WTC11 (cell line): ENCODE results near the gene SLC1A6. TPM values are rescaled to one million over a fixed set of nuclear protein-coding genes. Genes with fewer than 3 reads are reported as not detected.

Experiments
- ATAC-seq: fragments of 200-7000 bp; cut with Tn5 transposase; 2 replicates; pipeline ENCODE4 v1.10.0; 2021; ENCODE audit warnings: mild to moderate bottlenecking, moderate library complexity
- CTCF ChIA-PET: fragments of 300-600 bp; sonication (Branson Sonifier 250); formaldehyde crosslinking; loops from one replicate; lab custom pipeline; 2021; ENCODE audit warnings: antibody characterized with exemption; lab: Charles Lee
- POLR2A ChIA-PET: fragments of 350-600 bp; sonication (Branson Sonifier 250); formaldehyde crosslinking; loops from one replicate; lab custom pipeline; 2021; ENCODE audit warnings: antibody characterized with exemption; lab: Charles Lee
- DNase-seq: peaks from one replicate; pipeline ENCODE4 v3.0.0; 2021; ENCODE audit warnings: low spot score
- H3K27ac Mint-ChIP-seq: 2 replicates; pipeline ENCODE4 v1.8.0; 2021; ENCODE audit warnings: mixed read lengths
- H3K27me3 Mint-ChIP-seq: 2 replicates; pipeline ENCODE4 v1.8.0; 2021; ENCODE audit warnings: low read depth, mild to moderate bottlenecking, moderate library complexity, mixed read lengths
- H3K36me3 Mint-ChIP-seq: 2 replicates; pipeline ENCODE4 v1.8.0; 2021; ENCODE audit warnings: mixed read lengths
- H3K4me1 Mint-ChIP-seq: 2 replicates; pipeline ENCODE4 v1.8.0; 2022; ENCODE audit warnings: mixed read lengths
- H3K4me3 Mint-ChIP-seq: 2 replicates; pipeline ENCODE4 v1.8.0; 2021; ENCODE audit warnings: mild to moderate bottlenecking, moderate library complexity, mixed read lengths
- H3K9me3 Mint-ChIP-seq: 2 replicates; pipeline ENCODE4 v1.8.0; 2021; ENCODE audit warnings: mixed read lengths
- AR ChIP-seq: fragments of 250-450 bp; sonication (Bioruptor Pico); IDR thresholded peaks from 2 replicates; pipeline ENCODE4 v1.9.0; 2021; ENCODE audit warnings: mild to moderate bottlenecking
- CDX4 ChIP-seq: fragments of 250-450 bp; sonication (Bioruptor Pico); IDR thresholded peaks from 2 replicates; pipeline ENCODE4 v1.9.0; 2021; ENCODE audit warnings: moderate library complexity, mild to moderate bottlenecking, inconsistent platforms, borderline replicate concordance
- E2F4 ChIP-seq: sonication (generic); formaldehyde crosslinking; IDR thresholded peaks from 2 replicates; pipeline ENCODE4 v1.8.1; 2022; ENCODE audit warnings: low read depth, mild to moderate bottlenecking, moderate library complexity, missing genetic modification reagents, borderline replicate concordance
- ELF4 ChIP-seq: sonication (generic); formaldehyde crosslinking; IDR thresholded peaks from 2 replicates; pipeline ENCODE4 v1.8.1; 2022; ENCODE audit warnings: low read depth, mild to moderate bottlenecking, moderate library complexity, missing genetic modification reagents
- ESRRA ChIP-seq: sonication (generic); formaldehyde crosslinking; IDR thresholded peaks from 2 replicates; pipeline ENCODE4 v1.8.1; 2022; ENCODE audit warnings: mild to moderate bottlenecking, missing genetic modification reagents, borderline replicate concordance
- GRHL2 ChIP-seq: fragments of 250-450 bp; sonication (Bioruptor Pico); IDR thresholded peaks from 2 replicates; pipeline ENCODE4 v1.8.0; 2022; ENCODE audit warnings: mild to moderate bottlenecking, moderate library complexity; ENCODE audit not compliant: insufficient replicate concordance, severe bottlenecking
- MXD4 ChIP-seq: fragments of 250-450 bp; sonication (Bioruptor Pico); IDR thresholded peaks from 2 replicates; pipeline ENCODE4 v1.8.0; 2021; ENCODE audit warnings: mild to moderate bottlenecking, moderate library complexity, borderline replicate concordance
- NFYB ChIP-seq: sonication (generic); formaldehyde crosslinking; conservative IDR thresholded peaks from 2 replicates; pipeline ENCODE4 v1.8.0; 2022; ENCODE audit warnings: low read depth, missing genetic modification reagents
- TCF7 ChIP-seq: sonication (generic); formaldehyde crosslinking; IDR thresholded peaks from 2 replicates; pipeline ENCODE4 v1.8.0; 2022; ENCODE audit warnings: mild to moderate bottlenecking, low read depth, missing genetic modification reagents, moderate library complexity
- ZNF121 ChIP-seq: sonication (generic); formaldehyde crosslinking; IDR thresholded peaks from 2 replicates; pipeline ENCODE4 v1.8.0; 2023; ENCODE audit warnings: missing genetic modification reagents
- ZNF232 ChIP-seq: sonication (generic); formaldehyde crosslinking; IDR thresholded peaks from 2 replicates; pipeline ENCODE4 v1.8.0; 2022; ENCODE audit warnings: mild to moderate bottlenecking, missing genetic modification reagents
- ZNF317 ChIP-seq: sonication (generic); formaldehyde crosslinking; IDR thresholded peaks from 2 replicates; pipeline ENCODE4 v1.8.1; 2023; ENCODE audit warnings: low read depth, mild to moderate bottlenecking, moderate library complexity, missing genetic modification reagents, borderline replicate concordance
- ZNF416 ChIP-seq: fragments of 250-450 bp; sonication (Bioruptor Pico); IDR thresholded peaks from 2 replicates; pipeline ENCODE4 v1.9.0; 2021; ENCODE audit warnings: mild to moderate bottlenecking, inconsistent platforms
- ZNF423 ChIP-seq: fragments of 250-450 bp; sonication (Bioruptor Pico); IDR thresholded peaks from 2 replicates; pipeline ENCODE4 v2.1.2; 2022; ENCODE audit warnings: mild to moderate bottlenecking, moderate library complexity
- total RNA-seq: library from RNA; stranded (reverse); gene quantifications from 3 replicates; pipeline ENCODE4 v1.2.3, GENCODE V29; 2021
- TF ChIP-seq, protein P1 (sequence below): sonication (generic); formaldehyde crosslinking; IDR thresholded peaks from 2 replicates; pipeline ENCODE4 v1.8.0; 2023; ENCODE audit warnings: missing genetic modification reagents
- TF ChIP-seq, protein P2 (sequence below): sonication (generic); formaldehyde crosslinking; IDR thresholded peaks from 2 replicates; pipeline ENCODE4 v1.8.1; 2023; ENCODE audit warnings: mild to moderate bottlenecking, missing genetic modification reagents, borderline replicate concordance

The SLC1A6 gene
- total RNA-seq, 1 experiment from 2014 or later: 12.0 TPM

- H3K27ac Mint-ChIP-seq: no peak overlapping the region
- no peaks in the 10 kb centered on the region for H3K27me3 Mint-ChIP-seq
- peaks cover 4% of the 10 kb centered on the region for H3K4me1 Mint-ChIP-seq
- H3K9me3 Mint-ChIP-seq: no peaks in the 10 kb centered on the region
- no peak overlapping the region for H3K4me3 Mint-ChIP-seq
- peaks cover 7% of the 10 kb centered on the region for H3K36me3 Mint-ChIP-seq
- no peak for TF ChIP-seq TCF7 (CRISPR knock-in tag)
- TF ChIP-seq, protein P1, sequence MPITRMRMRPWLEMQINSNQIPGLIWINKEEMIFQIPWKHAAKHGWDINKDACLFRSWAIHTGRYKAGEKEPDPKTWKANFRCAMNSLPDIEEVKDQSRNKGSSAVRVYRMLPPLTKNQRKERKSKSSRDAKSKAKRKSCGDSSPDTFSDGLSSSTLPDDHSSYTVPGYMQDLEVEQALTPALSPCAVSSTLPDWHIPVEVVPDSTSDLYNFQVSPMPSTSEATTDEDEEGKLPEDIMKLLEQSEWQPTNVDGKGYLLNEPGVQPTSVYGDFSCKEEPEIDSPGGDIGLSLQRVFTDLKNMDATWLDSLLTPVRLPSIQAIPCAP (CRISPR knock-in tag): no peak
- no peak for TF ChIP-seq NFYB (CRISPR knock-in tag)
- no peak for TF ChIP-seq ZNF416
- ATAC-seq (no peak), DNase-seq (no peak)
- POLR2A ChIA-PET: no interaction called here
- CTCF ChIA-PET: no interaction called here
Measured at GRCh38 chr19:14971474-14971873, 8.2 kb downstream of the SLC1A6 start.

- no peak overlapping the region for H3K4me3 Mint-ChIP-seq
- ATAC-seq (no peak), DNase-seq (no peak)
- H3K9me3 Mint-ChIP-seq: peaks cover under 1% of the 10 kb centered on the region; the same call in 1 of the 2 replicates
- no peak for TF ChIP-seq ZNF416
- no peak for TF ChIP-seq GRHL2 (CRISPR knock-in tag)
- no peak for TF ChIP-seq CDX4 (CRISPR knock-in tag)
- TF ChIP-seq E2F4 (CRISPR knock-in tag): no peak
- POLR2A ChIA-PET: interaction anchor here (1.0 kb wide), 1 partner anchor 9 kb away, joined by 4 read pairs; no protein-coding TSS in a partner anchor
- H3K27me3 Mint-ChIP-seq: no peaks in the 10 kb centered on the region
- H3K36me3 Mint-ChIP-seq: peaks cover 11% of the 10 kb centered on the region
- CTCF ChIA-PET: interaction anchor here (1.1 kb wide), 1 partner anchor 123 kb away, joined by 3 read pairs; no protein-coding TSS in a partner anchor
- no peak overlapping the region for H3K27ac Mint-ChIP-seq
- H3K4me1 Mint-ChIP-seq: no peaks in the 10 kb centered on the region
Measured at GRCh38 chr19:14968247-14968646, 11.4 kb downstream of the SLC1A6 start.

DNA sequence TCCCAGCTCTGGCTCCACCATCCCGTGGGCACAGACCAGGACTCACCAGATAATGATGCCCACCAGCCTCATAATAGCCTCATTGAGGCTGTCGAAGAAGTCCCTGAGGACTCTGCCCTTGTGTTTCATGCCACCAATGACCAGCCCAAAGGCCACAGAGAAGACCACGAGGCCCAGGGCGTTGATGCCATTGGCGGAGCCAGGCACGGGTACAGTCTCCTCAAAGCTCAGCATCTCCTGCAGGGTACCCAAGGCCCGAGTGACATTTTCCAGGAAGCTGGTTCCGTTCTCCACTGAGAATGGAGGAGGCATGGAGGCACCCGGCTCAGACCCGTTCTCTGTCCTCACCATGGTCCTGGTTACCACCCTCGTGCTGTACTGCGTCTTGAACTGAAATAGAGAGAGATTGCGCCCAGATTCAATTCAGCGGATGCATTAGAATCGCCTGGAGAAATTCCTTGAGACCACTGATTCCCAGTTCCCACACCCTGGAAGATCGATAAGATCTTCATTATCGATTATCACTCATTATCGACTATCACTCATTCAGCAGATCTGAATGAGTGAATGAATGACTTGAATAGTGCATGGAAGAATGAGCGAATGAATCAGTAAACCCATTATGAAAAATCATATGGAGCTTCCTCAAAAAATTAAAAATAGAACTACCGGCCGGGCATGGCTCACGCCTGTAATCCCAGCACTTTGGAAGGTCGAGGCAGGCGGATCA, 17.5 kb downstream of the SLC1A6 start:
- no peaks in the 10 kb centered on the region for H3K4me1 Mint-ChIP-seq
- no peak overlapping the region for H3K27ac Mint-ChIP-seq
- H3K36me3 Mint-ChIP-seq: peaks cover 28% of the 10 kb centered on the region
- CTCF ChIA-PET: no interaction called here
- POLR2A ChIA-PET: no interaction called here
- DNase-seq (no peak), ATAC-seq (no peak)
- H3K27me3 Mint-ChIP-seq: peaks cover 7% of the 10 kb centered on the region; the same call in 1 of the 2 replicates
- H3K9me3 Mint-ChIP-seq: peaks cover 25% of the 10 kb centered on the region
- no peak overlapping the region for H3K4me3 Mint-ChIP-seq
- TF ChIP-seq, protein P2, sequence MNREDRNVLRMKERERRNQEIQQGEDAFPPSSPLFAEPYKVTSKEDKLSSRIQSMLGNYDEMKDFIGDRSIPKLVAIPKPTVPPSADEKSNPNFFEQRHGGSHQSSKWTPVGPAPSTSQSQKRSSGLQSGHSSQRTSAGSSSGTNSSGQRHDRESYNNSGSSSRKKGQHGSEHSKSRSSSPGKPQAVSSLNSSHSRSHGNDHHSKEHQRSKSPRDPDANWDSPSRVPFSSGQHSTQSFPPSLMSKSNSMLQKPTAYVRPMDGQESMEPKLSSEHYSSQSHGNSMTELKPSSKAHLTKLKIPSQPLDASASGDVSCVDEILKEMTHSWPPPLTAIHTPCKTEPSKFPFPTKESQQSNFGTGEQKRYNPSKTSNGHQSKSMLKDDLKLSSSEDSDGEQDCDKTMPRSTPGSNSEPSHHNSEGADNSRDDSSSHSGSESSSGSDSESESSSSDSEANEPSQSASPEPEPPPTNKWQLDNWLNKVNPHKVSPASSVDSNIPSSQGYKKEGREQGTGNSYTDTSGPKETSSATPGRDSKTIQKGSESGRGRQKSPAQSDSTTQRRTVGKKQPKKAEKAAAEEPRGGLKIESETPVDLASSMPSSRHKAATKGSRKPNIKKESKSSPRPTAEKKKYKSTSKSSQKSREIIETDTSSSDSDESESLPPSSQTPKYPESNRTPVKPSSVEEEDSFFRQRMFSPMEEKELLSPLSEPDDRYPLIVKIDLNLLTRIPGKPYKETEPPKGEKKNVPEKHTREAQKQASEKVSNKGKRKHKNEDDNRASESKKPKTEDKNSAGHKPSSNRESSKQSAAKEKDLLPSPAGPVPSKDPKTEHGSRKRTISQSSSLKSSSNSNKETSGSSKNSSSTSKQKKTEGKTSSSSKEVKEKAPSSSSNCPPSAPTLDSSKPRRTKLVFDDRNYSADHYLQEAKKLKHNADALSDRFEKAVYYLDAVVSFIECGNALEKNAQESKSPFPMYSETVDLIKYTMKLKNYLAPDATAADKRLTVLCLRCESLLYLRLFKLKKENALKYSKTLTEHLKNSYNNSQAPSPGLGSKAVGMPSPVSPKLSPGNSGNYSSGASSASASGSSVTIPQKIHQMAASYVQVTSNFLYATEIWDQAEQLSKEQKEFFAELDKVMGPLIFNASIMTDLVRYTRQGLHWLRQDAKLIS (CRISPR knock-in tag): no peak
- TF ChIP-seq MXD4 (CRISPR knock-in tag) (no peak), ESRRA (CRISPR knock-in tag) (no peak), ZNF423 (CRISPR knock-in tag) (no peak), ZNF232 (CRISPR knock-in tag) (no peak), CDX4 (CRISPR knock-in tag) (no peak), ZNF317 (CRISPR knock-in tag) (no peak), AR (no peak), ELF4 (CRISPR knock-in tag) (no peak), ZNF121 (CRISPR knock-in tag) (no peak)
